Nephron (organoid): ENCODE measurements around the gene NDUFC2.

Experiments
- H3K27ac Mint-ChIP-seq, 3 experiments: 2 replicates each; pipeline ENCODE4 v1.8.0; 2020; ENCODE audit warnings: mixed read lengths in 3 of 3, mild to moderate bottlenecking in 2 of 3, moderate library complexity in 1 of 3
- H3K27me3 Mint-ChIP-seq: 2 replicates; pipeline ENCODE4 v1.8.0; 2021; ENCODE audit warnings: low read depth, mild to moderate bottlenecking, moderate library complexity, mixed read lengths
- H3K36me3 Mint-ChIP-seq: 2 replicates; pipeline ENCODE4 v1.8.0; 2020; ENCODE audit warnings: low read depth, mixed read lengths
- H3K4me1 Mint-ChIP-seq: 2 replicates; pipeline ENCODE4 v1.8.0; 2020; ENCODE audit warnings: mixed read lengths
- H3K4me3 Mint-ChIP-seq, 3 experiments: 2 replicates each; pipeline ENCODE4 v1.8.0; 2020; ENCODE audit warnings: mild to moderate bottlenecking in 3 of 3, mixed read lengths in 3 of 3, moderate library complexity in 2 of 3
- H3K9me3 Mint-ChIP-seq: 2 replicates; pipeline ENCODE4 v1.8.0; 2020; ENCODE audit warnings: mixed read lengths
- TF ChIP-seq, protein P1 (sequence below), 3 experiments: fragments of 200-600 bp; sonication (generic); IDR thresholded peaks; one replicate each; pipeline ENCODE4 v1.5.0; 2021; ENCODE audit warnings: antibody characterized with exemption in 3 of 3; ENCODE audit not compliant: unreplicated experiment in 3 of 3

Gene NDUFC2

DNA sequence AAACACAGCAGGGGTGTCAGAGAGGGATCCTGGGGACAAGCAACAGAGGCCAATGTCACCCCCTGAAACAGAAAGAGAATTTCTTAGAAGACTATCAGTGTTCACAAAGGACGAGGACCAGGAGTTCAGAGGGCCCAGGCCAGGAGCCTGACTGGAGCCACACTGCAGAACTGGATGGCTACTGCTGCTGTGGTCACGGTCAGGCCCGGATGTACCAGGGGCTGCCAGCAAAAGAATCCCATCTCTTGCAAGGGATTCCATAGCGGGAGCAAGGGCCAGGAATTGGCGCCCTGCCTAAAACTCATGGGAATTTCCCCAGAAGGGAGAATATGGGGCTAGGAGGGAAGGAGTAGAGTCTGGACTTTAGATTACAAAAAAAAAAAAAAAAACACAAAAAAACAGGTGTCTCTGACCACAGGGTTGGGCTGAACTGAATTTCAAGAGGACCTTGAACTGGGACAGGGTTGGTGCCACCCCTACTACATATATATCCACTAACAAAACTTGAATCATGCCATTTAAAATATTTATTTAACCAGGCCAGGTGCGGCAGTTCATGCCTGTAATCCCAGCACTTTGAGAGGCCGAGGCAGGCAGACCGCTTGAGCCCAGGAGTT lies 40.9 kb downstream of the NDUFC2 start:
- H3K4me3 Mint-ChIP-seq = no peak overlapping the region
- H3K36me3 Mint-ChIP-seq = no peaks in the 10 kb centered on the region
- peaks cover 3% of the 10 kb centered on the region for H3K27me3 Mint-ChIP-seq
- peak overlapping the region in 2 of 3 experiments; percentile 62 to 89 for H3K27ac Mint-ChIP-seq
- H3K4me1 Mint-ChIP-seq = peaks cover 45% of the 10 kb centered on the region
- no peaks in the 10 kb centered on the region for H3K9me3 Mint-ChIP-seq
- TF ChIP-seq, protein P1, sequence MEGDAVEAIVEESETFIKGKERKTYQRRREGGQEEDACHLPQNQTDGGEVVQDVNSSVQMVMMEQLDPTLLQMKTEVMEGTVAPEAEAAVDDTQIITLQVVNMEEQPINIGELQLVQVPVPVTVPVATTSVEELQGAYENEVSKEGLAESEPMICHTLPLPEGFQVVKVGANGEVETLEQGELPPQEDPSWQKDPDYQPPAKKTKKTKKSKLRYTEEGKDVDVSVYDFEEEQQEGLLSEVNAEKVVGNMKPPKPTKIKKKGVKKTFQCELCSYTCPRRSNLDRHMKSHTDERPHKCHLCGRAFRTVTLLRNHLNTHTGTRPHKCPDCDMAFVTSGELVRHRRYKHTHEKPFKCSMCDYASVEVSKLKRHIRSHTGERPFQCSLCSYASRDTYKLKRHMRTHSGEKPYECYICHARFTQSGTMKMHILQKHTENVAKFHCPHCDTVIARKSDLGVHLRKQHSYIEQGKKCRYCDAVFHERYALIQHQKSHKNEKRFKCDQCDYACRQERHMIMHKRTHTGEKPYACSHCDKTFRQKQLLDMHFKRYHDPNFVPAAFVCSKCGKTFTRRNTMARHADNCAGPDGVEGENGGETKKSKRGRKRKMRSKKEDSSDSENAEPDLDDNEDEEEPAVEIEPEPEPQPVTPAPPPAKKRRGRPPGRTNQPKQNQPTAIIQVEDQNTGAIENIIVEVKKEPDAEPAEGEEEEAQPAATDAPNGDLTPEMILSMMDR (IDR thresholded peaks at IDR 0.05; ENCODE audit: unreplicated experiment in 3 of 3) = no peak

DNA sequence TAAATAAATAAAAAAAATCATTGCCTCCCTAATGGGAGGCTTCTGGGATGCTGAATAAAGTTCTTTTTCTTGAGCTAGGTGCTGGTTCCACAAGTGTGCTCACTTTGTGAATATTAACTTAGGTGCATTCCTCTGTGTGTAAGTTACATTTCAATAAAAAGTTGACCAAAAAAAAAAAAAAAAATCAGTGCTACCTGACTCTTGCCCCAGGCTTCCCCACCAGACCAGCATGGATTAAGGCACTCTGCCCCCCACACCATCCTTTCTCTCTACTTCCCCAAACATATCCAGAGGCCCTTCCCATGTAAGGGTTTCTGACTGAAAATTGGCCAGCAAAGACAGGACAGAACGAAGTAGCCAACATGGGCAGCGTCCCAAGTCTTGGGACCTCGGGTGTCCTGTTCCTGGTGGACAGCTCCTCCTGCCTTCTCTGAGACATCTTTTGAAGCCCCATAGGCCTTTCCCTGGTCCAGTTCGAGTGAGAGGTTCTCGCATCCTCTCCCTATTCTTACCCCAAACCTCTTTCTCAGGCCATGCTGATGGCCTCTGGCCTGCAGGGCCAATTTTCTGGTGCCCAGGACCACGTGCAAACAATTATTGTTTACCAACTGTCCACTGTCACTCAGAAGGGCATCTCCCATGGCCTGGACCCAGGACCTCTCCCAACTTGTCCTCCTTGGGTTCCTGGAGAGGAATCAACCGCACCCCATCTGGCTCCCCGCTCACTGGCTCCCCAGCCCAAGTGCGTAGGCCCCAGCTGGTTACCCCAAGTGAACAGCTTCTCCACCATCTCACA lies 41.6 kb downstream of the NDUFC2 start:
- Mint-ChIP-seq H3K27ac (peak overlapping the region; percentile 21 to 89 (median 88)), H3K27me3 (no peaks in the 10 kb centered on the region), H3K4me3 (no peak overlapping the region), H3K9me3 (no peaks in the 10 kb centered on the region), H3K36me3 (no peaks in the 10 kb centered on the region), H3K4me1 (peaks cover 42% of the 10 kb centered on the region)
- TF ChIP-seq, protein P1 (IDR thresholded peaks at IDR 0.05; ENCODE audit: unreplicated experiment in 3 of 3) = no peak

DNA sequence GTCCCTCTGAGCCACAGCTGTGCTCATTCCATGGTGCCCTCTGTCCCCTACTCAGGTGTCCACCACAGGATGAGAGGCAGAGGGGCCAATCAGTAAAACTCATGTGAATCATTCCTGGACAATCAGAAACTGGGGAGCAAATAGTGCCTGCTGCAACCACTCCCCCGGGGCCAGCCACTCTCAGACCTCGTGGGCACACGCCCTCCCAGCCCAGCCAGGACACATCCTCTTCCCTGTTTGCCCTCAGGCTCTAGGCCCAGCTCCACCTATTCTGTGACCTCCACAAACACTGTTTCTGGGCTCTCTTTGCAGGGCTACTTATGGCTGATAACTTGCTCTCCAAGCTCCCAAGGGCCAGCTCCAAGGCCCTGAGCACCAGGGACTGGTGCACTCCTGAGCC lies 42.6 kb downstream of the NDUFC2 start:
- H3K4me3 Mint-ChIP-seq = no peak overlapping the region
- H3K36me3 Mint-ChIP-seq = no peaks in the 10 kb centered on the region
- TF ChIP-seq, protein P1 (IDR thresholded peaks at IDR 0.05; ENCODE audit: unreplicated experiment in 3 of 3) = no peak
- H3K27me3 Mint-ChIP-seq = no peaks in the 10 kb centered on the region
- peaks cover 37% of the 10 kb centered on the region for H3K4me1 Mint-ChIP-seq
- H3K9me3 Mint-ChIP-seq = no peaks in the 10 kb centered on the region
- H3K27ac Mint-ChIP-seq = peak overlapping the region in 2 of 3 experiments; percentile 55 to 89

DNA sequence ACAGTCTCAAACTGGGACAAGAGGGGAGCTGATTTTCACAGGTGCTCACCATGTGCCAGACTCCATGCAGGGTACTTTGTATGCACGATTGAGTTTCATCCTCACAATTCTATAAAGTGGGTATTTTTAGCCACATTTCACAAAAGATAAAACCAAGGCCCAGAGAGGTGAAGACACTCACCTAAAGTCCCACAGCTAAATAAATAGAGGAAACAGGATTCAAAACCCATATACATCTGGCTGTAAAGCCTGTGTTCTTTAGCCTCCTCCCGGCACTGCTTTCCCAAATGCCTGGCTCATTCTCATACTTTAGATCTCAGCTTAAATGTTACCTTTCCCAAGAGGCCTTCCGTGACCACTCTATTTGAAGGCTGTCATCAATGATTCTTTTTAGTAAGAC lies 43.3 kb downstream of the NDUFC2 start:
- Mint-ChIP-seq H3K27ac (peak overlapping the region in 1 of 3 experiments; percentile 55), H3K4me3 (no peak overlapping the region), H3K36me3 (no peaks in the 10 kb centered on the region), H3K27me3 (no peaks in the 10 kb centered on the region), H3K9me3 (no peaks in the 10 kb centered on the region), H3K4me1 (peaks cover 30% of the 10 kb centered on the region)
- TF ChIP-seq, protein P1 (IDR thresholded peaks at IDR 0.05; ENCODE audit: unreplicated experiment in 3 of 3) = no peak

DNA sequence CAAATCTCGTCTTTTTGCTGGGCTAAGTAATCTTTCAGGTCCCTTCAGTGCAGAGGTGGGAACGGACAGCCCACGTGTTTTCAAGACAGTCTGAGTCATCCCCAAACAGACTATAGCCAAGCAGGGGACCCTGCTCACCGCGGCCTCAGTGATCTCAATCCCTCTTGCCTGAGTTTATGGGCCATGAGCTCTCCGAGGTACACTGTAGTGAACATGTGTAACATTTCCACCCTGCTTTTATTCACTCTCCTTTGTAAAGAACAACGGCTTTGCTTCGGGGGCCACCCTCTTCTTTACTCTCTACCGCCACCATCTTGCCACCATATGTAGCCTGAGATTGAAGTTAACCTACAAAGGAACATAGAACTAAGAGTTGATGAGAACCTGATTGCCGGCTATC lies 45.0 kb downstream of the NDUFC2 start:
- H3K4me3 Mint-ChIP-seq = no peak overlapping the region
- no peaks in the 10 kb centered on the region for H3K36me3 Mint-ChIP-seq
- TF ChIP-seq, protein P1 (IDR thresholded peaks at IDR 0.05; ENCODE audit: unreplicated experiment in 3 of 3) = no peak
- H3K27me3 Mint-ChIP-seq = peaks cover 4% of the 10 kb centered on the region
- peak overlapping the region in 1 of 3 experiments; percentile 58 for H3K27ac Mint-ChIP-seq
- peaks cover 28% of the 10 kb centered on the region for H3K4me1 Mint-ChIP-seq
- H3K9me3 Mint-ChIP-seq = no peaks in the 10 kb centered on the region
